HepG2 (cell line): ENCODE measurements around the gene SHANK3. TPM values are rescaled to one million over a fixed set of nuclear protein-coding genes. Genes with fewer than 3 reads are reported as not detected.

ENCODE experiments used
- AHR ChIP-seq: IDR thresholded peaks from 2 replicates; pipeline ENCODE4 v1.6.1; 2018; ENCODE audit warnings: missing genetic modification reagents, missing compliant biosample characterization
- BORCS8-MEF2B ChIP-seq: sonication (generic); formaldehyde crosslinking; IDR thresholded peaks from 2 replicates; pipeline ENCODE4 v1.8.0; 2022; ENCODE audit warnings: mild to moderate bottlenecking, missing genetic modification reagents
- FOXC1 ChIP-seq: sonication (generic); formaldehyde crosslinking; IDR thresholded peaks from 2 replicates; pipeline ENCODE4 v1.8.0; 2022; ENCODE audit warnings: mild to moderate bottlenecking, missing genetic modification reagents, borderline replicate concordance
- FOXK2 ChIP-seq: fragments of 450-650 bp; IDR thresholded peaks from 2 replicates; pipeline ENCODE4 v1.6.1; 2016
- KLF16 ChIP-seq, 2 experiments: sonication (generic) in 1 of 2; formaldehyde crosslinking in 1 of 2; IDR thresholded peaks; 2 replicates each; pipeline versions ENCODE4 v1.6.1 to v1.8.0; 2016 to 2023; ENCODE audit warnings: missing genetic modification reagents in 2 of 2, missing compliant biosample characterization in 1 of 2
- LCORL ChIP-seq, 2 experiments: fragments of 450-650 bp in 1 of 2; sonication (generic) in 1 of 2; formaldehyde crosslinking in 1 of 2; IDR thresholded peaks; 2 replicates each; pipeline versions ENCODE4 v1.5.0 to v1.6.1; 2017 to 2020; ENCODE audit warnings: antibody characterized with exemption in 1 of 2, missing genetic modification reagents in 1 of 2
- MBNL3 ChIP-seq: fragments of 250-450 bp; sonication (Bioruptor Pico); conservative IDR thresholded peaks from 2 replicates; pipeline ENCODE4 v1.8.0; 2022; ENCODE audit warnings: mild to moderate bottlenecking, inconsistent platforms
- RARA ChIP-seq: IDR thresholded peaks from 2 replicates; pipeline ENCODE4 v1.6.1; 2016; ENCODE audit warnings: missing genetic modification reagents, missing compliant biosample characterization
- RCOR2 ChIP-seq: IDR thresholded peaks from 2 replicates; pipeline ENCODE4 v1.6.1; 2016; ENCODE audit warnings: missing biosample characterization, missing genetic modification reagents
- SALL1 ChIP-seq: sonication (generic); formaldehyde crosslinking; IDR thresholded peaks from 2 replicates; pipeline ENCODE4 v1.8.0; 2022; ENCODE audit warnings: mild to moderate bottlenecking, missing genetic modification reagents
- SKI ChIP-seq: fragments of 450-650 bp; IDR thresholded peaks from one replicate; pipeline ENCODE4 v1.6.1; 2018; ENCODE audit warnings: mild to moderate bottlenecking; ENCODE audit not compliant: partially characterized antibody
- SRF ChIP-seq: IDR thresholded peaks from 2 replicates; pipeline ENCODE4 v1.6.1; 2011; ENCODE audit warnings: mild to moderate bottlenecking, low read depth, low read length, moderate library complexity
- ZFX ChIP-seq: sonication (generic); formaldehyde crosslinking; IDR thresholded peaks from 2 replicates; pipeline ENCODE4 v1.4.0; 2020; ENCODE audit warnings: mild to moderate bottlenecking, low read depth, missing genetic modification reagents, moderate library complexity
- ZNF263 ChIP-seq: sonication (generic); formaldehyde crosslinking; IDR thresholded peaks from 2 replicates; pipeline ENCODE4 v1.4.0; 2020; ENCODE audit warnings: missing genetic modification reagents
- ZNF563 ChIP-seq: sonication (generic); formaldehyde crosslinking; IDR thresholded peaks from 2 replicates; pipeline ENCODE4 v1.8.0; 2022; ENCODE audit warnings: mild to moderate bottlenecking, moderate library complexity, missing genetic modification reagents
- ZNF816 ChIP-seq: sonication (generic); formaldehyde crosslinking; IDR thresholded peaks from 2 replicates; pipeline ENCODE4 v1.8.0; 2022; ENCODE audit warnings: missing genetic modification reagents, mild to moderate bottlenecking, borderline replicate concordance
- ZNF878 ChIP-seq: sonication (generic); formaldehyde crosslinking; IDR thresholded peaks from 2 replicates; pipeline ENCODE4 v1.8.1; 2023; ENCODE audit warnings: mild to moderate bottlenecking, missing genetic modification reagents, moderate library complexity
- ZSCAN12 ChIP-seq: sonication (generic); formaldehyde crosslinking; IDR thresholded peaks from 2 replicates; pipeline ENCODE4 v1.9.0; 2021; ENCODE audit warnings: mild to moderate bottlenecking, missing genetic modification reagents
- ZZZ3 ChIP-seq: sonication (generic); formaldehyde crosslinking; IDR thresholded peaks from 2 replicates; pipeline ENCODE4 v1.4.0; 2020; ENCODE audit warnings: missing genetic modification reagents, mild to moderate bottlenecking, borderline replicate concordance
- polyA plus RNA-seq, 8 experiments: library from polyadenylated mRNA; depleted of rRNA in 3 of 8; stranded (reverse) in 7 of 8; unstranded in 1 of 8; fragments of >200 nt; fragmentation: Illumina TruSeq in 4 of 8; extraction: Trizol in 4 of 8; gene quantifications; 2 replicates each; pipeline versions ENCODE4 v1.2.1 to v1.2.3, GENCODE V29; 2011 to 2016; ENCODE audit warnings: low read depth in 4 of 8, missing spikeins in 1 of 8, mixed read lengths in 1 of 8; ENCODE audit not compliant: insufficient read depth in 1 of 8
- total RNA-seq, 5 experiments: library from RNA; depleted of rRNA; stranded (reverse); fragments of >200 nt; fragmentation: Illumina TruSeq; extraction: Trizol; gene quantifications; 2 replicates each; pipeline ENCODE4 v1.2.3, GENCODE V29; 2016; ENCODE audit warnings: low read depth in 1 of 5
- TF ChIP-seq, protein P1 (sequence below): sonication (generic); formaldehyde crosslinking; IDR thresholded peaks from 2 replicates; pipeline ENCODE4 v1.4.0; 2020; ENCODE audit warnings: mild to moderate bottlenecking, missing genetic modification reagents
- TF ChIP-seq, protein P2 (sequence below): sonication (generic); formaldehyde crosslinking; IDR thresholded peaks from 2 replicates; pipeline ENCODE4 v1.4.0; 2020; ENCODE audit warnings: missing genetic modification reagents
- TF ChIP-seq, protein P3 (sequence below): sonication (generic); formaldehyde crosslinking; IDR thresholded peaks from 2 replicates; pipeline ENCODE4 v1.4.0; 2020; ENCODE audit warnings: missing genetic modification reagents

The SHANK3 gene
- total and polyA plus RNA-seq, 2 of the 13 experiments (the other 11 are each of a cell fraction or from before 2014, with no cell fraction given) = 2.9 to 4.6 TPM

DNA sequence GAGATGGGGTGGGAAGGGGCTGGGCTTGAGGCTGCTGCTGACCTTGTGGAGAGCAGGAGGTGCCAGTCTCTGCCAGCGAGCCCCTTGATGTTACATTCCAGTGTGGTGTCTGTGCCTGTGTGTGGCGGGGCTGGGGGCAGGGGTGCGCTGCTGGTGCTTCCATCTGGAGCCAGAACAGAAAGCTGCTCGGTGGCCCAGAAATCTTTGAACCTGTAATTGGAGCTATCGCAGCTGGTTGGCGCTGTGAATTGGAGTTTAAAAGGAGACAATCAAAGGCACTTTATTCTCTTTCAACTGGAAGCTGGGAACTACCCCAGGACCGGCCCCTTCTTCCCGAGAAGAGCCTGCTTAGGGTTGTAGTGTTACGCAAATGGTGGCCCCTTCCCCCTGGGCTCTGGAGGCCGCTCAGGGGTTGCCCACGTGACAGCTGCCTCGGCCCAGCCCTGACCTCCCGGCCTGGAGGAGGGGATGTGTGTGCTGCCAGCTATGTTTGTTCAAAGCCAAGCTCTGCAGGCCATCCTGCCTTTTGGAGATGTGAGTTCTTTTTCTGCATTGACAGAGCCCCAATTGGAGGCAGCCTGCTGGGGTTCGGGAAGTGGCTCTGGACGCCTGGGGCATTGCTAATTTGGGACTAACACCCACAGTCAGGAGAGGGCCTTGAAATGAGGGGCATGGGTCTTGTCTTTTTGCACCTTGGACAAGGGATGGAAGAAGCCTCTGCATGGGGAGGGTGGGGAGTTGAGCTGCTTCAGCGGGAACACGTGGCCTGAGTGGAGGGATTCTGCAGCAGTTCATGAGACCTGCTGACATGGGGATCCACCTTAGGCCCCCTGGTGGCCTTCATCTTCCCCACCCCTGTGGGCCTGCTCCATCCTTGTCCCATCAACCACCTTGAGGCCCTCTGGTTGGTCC, 30.7 kb upstream of the SHANK3 start (continued):
- no peak for TF ChIP-seq SKI
- TF ChIP-seq BORCS8-MEF2B (CRISPR knock-in tag) = peak; percentile 64
- 0 out of 2 replicates have a peak, but pooled peaks have one; percentile 9 for TF ChIP-seq ZZZ3 (CRISPR knock-in tag)
- TF ChIP-seq ZNF263 (CRISPR knock-in tag) = peak; percentile 18
- no peak for TF ChIP-seq MBNL3 (CRISPR knock-in tag)
- TF ChIP-seq ZNF563 = peak; percentile 62; the same call in 1 of the 2 replicates
- TF ChIP-seq RARA (CRISPR knock-in tag) = peak; percentile 97
- 0 out of 2 replicates have a peak, but pooled peaks have one; percentile 31 for TF ChIP-seq AHR (CRISPR knock-in tag)
- TF ChIP-seq, protein P1, sequence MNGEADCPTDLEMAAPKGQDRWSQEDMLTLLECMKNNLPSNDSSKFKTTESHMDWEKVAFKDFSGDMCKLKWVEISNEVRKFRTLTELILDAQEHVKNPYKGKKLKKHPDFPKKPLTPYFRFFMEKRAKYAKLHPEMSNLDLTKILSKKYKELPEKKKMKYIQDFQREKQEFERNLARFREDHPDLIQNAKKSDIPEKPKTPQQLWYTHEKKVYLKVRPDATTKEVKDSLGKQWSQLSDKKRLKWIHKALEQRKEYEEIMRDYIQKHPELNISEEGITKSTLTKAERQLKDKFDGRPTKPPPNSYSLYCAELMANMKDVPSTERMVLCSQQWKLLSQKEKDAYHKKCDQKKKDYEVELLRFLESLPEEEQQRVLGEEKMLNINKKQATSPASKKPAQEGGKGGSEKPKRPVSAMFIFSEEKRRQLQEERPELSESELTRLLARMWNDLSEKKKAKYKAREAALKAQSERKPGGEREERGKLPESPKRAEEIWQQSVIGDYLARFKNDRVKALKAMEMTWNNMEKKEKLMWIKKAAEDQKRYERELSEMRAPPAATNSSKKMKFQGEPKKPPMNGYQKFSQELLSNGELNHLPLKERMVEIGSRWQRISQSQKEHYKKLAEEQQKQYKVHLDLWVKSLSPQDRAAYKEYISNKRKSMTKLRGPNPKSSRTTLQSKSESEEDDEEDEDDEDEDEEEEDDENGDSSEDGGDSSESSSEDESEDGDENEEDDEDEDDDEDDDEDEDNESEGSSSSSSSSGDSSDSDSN (CRISPR knock-in tag) = peak; percentile 69
- TF ChIP-seq ZFX (CRISPR knock-in tag) = peak; percentile 81
- TF ChIP-seq, protein P2, sequence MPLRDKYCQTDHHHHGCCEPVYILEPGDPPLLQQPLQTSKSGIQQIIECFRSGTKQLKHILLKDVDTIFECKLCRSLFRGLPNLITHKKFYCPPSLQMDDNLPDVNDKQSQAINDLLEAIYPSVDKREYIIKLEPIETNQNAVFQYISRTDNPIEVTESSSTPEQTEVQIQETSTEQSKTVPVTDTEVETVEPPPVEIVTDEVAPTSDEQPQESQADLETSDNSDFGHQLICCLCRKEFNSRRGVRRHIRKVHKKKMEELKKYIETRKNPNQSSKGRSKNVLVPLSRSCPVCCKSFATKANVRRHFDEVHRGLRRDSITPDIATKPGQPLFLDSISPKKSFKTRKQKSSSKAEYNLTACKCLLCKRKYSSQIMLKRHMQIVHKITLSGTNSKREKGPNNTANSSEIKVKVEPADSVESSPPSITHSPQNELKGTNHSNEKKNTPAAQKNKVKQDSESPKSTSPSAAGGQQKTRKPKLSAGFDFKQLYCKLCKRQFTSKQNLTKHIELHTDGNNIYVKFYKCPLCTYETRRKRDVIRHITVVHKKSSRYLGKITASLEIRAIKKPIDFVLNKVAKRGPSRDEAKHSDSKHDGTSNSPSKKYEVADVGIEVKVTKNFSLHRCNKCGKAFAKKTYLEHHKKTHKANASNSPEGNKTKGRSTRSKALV (CRISPR knock-in tag) = peak; percentile 82; the same call in 1 of the 2 replicates
- peak; percentile 86 for TF ChIP-seq SALL1
- TF ChIP-seq SRF = 0 out of 2 replicates have a peak, but pooled peaks have one; percentile 26
- TF ChIP-seq ZNF816 (CRISPR knock-in tag) = 0 out of 2 replicates have a peak, but pooled peaks have one; percentile 49
- TF ChIP-seq RCOR2 (CRISPR knock-in tag) = peak; percentile 28; the same call in 1 of the 2 replicates
- TF ChIP-seq ZSCAN12 (CRISPR knock-in tag) = peak; percentile 24; the same call in 1 of the 2 replicates
- TF ChIP-seq LCORL (IDR thresholded peaks at IDR 0.05) = no peak
- peak; percentile 96 for TF ChIP-seq LCORL (CRISPR knock-in tag; IDR thresholded peaks at IDR 0.05)
- TF ChIP-seq KLF16 (CRISPR knock-in tag; IDR thresholded peaks at IDR 0.05) = no peak; a peak in 1 of 4 replicates
- no peak for TF ChIP-seq FOXK2
- TF ChIP-seq ZNF878 = peak; percentile 74; the same call in 1 of the 2 replicates
- peak; percentile 40; the same call in 1 of the 2 replicates for TF ChIP-seq FOXC1
- TF ChIP-seq, protein P3, sequence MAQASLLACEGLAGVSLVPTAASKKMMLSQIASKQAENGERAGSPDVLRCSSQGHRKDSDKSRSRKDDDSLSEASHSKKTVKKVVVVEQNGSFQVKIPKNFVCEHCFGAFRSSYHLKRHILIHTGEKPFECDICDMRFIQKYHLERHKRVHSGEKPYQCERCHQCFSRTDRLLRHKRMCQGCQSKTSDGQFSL (CRISPR knock-in tag) = no peak
